Gastrocnemius medialis (tissue), 4 donors: Measurements from ENCODE around the gene BCL7A. TPM values are rescaled to one million over a fixed set of nuclear protein-coding genes. Genes with fewer than 3 reads are reported as not detected.
"Not testable (repeated sequence)": the region's sequence is repeated elsewhere in the genome, so short reads cannot be mapped to it uniquely, and the experiment has no call there.

Experiments used
- ATAC-seq, 2 donors: fragments of 150-250 bp; one replicate each; pipeline ENCODE4 v1.9.1; 2016
- DNase-seq, 2 donors: peaks; one replicate each; pipeline ENCODE4 v3.0.0-alpha.2; 2019
- H3K27ac ChIP-seq, 4 donors: fragments of 200-600 bp; sonication (generic); 1 replicate in 1 of 4; 2 replicates in 3 of 4; pipeline ENCODE4 v1.5.1; 2016 to 2018; ENCODE audit warnings: mild to moderate bottlenecking in 2 of 4, moderate library complexity in 1 of 4
- H3K27me3 ChIP-seq, 3 donors: fragments of 200-600 bp; sonication (generic) in 2 of 3; 1 replicate in 1 of 3; 2 replicates in 2 of 3; pipeline versions ENCODE4 v1.5.1 to v1.6.0; 2016 to 2019; ENCODE audit warnings: mild to moderate bottlenecking in 1 of 3, moderate library complexity in 1 of 3
- H3K36me3 ChIP-seq, 2 donors: fragments of 200-600 bp; sonication (generic) in 1 of 2; one replicate each; pipeline ENCODE4 v1.5.1; 2017 to 2018
- H3K4me1 ChIP-seq, 2 donors: fragments of 200-600 bp; sonication (generic) in 1 of 2; one replicate each; pipeline ENCODE4 v1.5.1; 2016 to 2017; ENCODE audit warnings: mild to moderate bottlenecking in 2 of 2
- H3K4me3 ChIP-seq, 4 donors: fragments of 200-600 bp; sonication (generic) in 3 of 4; 1 replicate in 1 of 4; 2 replicates in 3 of 4; pipeline ENCODE4 v1.5.1; 2016 to 2019; ENCODE audit warnings: mild to moderate bottlenecking in 2 of 4
- H3K9me3 ChIP-seq, 3 donors: fragments of 200-600 bp; sonication (generic) in 2 of 3; 1 replicate in 1 of 3; 2 replicates in 2 of 3; pipeline ENCODE4 v1.5.1; 2016 to 2019
- CTCF ChIP-seq, 5 experiments: fragments of 450-650 bp in 3 of 5; fragments of 200-600 bp in 2 of 5; sonication (generic) in 2 of 5; IDR thresholded peaks in 4 of 5; conservative IDR thresholded peaks in 1 of 5; 1 replicate in 4 of 5; 2 replicates in 1 of 5; pipeline ENCODE4 v1.5.1; 2016 to 2019; ENCODE audit warnings: antibody characterized with exemption in 5 of 5, mild to moderate bottlenecking in 3 of 5, moderate library complexity in 3 of 5
- POLR2A ChIP-seq, 2 donors: fragments of 450-650 bp; IDR thresholded peaks; one replicate each; pipeline ENCODE4 v1.6.1; 2017; ENCODE audit warnings: antibody characterized with exemption in 2 of 2, mild to moderate bottlenecking in 2 of 2, moderate library complexity in 2 of 2
- in situ Hi-C, 4 donors: fragments of 200-750 bp; cut with MboI; loops; one replicate each; pipeline versions ENCODE4 v1.15.0 to v1.8.0; 2017; ENCODE audit warnings: low sequenced_read_pairs in 4 of 4
- intact Hi-C: fragments of 100-400 bp; cut with DNase I; formaldehyde crosslinking; loops from one replicate; pipeline ENCODE4 v1.15.1; 2023; ENCODE audit warnings: low total_unique reads
- total RNA-seq, 4 donors: library from RNA; depleted of rRNA; stranded (reverse); fragments of >200 nt; gene quantifications; one replicate each; pipeline versions ENCODE4 v1.1.0 to v1.2.3, GENCODE V29; 2016

Gene BCL7A
- total RNA-seq, 4 donors from 2014 or later = 9.8 to 23.5 (median 13.7) TPM

- ATAC-seq = peak in 1 of 2 donors; percentile 7
- in situ Hi-C loops = loop anchor here (5.0 kb wide), 2 partner anchors 67 to 72 kb away; no protein-coding TSS in a partner anchor
- H3K27ac ChIP-seq = peak overlapping the region; percentile 34 to 94 (median 64)
These were observed 33.3 kb downstream of the BCL7A start for GRCh38 chr12:122054842-122055520.

GRCh38 chr12:122056406-122056805 is 34.7 kb downstream of the BCL7A start:
- peaks cover 26 to 27% of the 10 kb centered on the region in 2 donors for H3K4me1 ChIP-seq
- intact Hi-C loops, H3K27me3 ChIP-seq, H3K4me3 ChIP-seq, H3K36me3 ChIP-seq, ATAC-seq, H3K27ac ChIP-seq, H3K9me3 ChIP-seq, DNase-seq: not testable (repeated sequence)
- in situ Hi-C loops = loop anchor here (5.0 kb wide), 2 partner anchors 66 to 71 kb away; no protein-coding TSS in a partner anchor

More at GRCh38 chr12:122054842-122055520, 33.3 kb downstream of the BCL7A start:
- Histone ChIP-seq H3K27me3 (no peaks in the 10 kb centered on the region), H3K4me1 (peaks cover 38% of the 10 kb centered on the region in 2 donors), H3K9me3 (no peaks in the 10 kb centered on the region), H3K36me3 (peaks cover 0 to 5% of the 10 kb centered on the region in 2 donors), H3K4me3 (no peak overlapping the region)
- no peak for DNase-seq
- TF ChIP-seq CTCF (IDR thresholded peaks at IDR 0.05 in 4 of 5, conservative IDR thresholded peaks at IDR 0.05 in 1 of 5) = no peak
- TF ChIP-seq POLR2A (IDR thresholded peaks at IDR 0.05) = no peak
- intact Hi-C loops = loop anchor here (1.0 to 5.0 kb wide), 3 partner anchors 68 to 138 kb away; partner anchors contain the start of gene CFAP251

- ATAC-seq = no peak
- TF ChIP-seq POLR2A (IDR thresholded peaks at IDR 0.05) = no peak
- TF ChIP-seq CTCF (IDR thresholded peaks at IDR 0.05 in 4 of 5, conservative IDR thresholded peaks at IDR 0.05 in 1 of 5) = no peak
- in situ Hi-C loops = loop anchor here (5.0 kb wide), 2 partner anchors 65 to 70 kb away; no protein-coding TSS in a partner anchor
- H3K4me1 ChIP-seq = peaks cover 20% of the 10 kb centered on the region in 2 donors
- H3K36me3 ChIP-seq = peaks cover 0 to 5% of the 10 kb centered on the region in 2 donors
- H3K9me3 ChIP-seq = no peaks in the 10 kb centered on the region
- no peak overlapping the region for H3K4me3 ChIP-seq
- no peaks in the 10 kb centered on the region for H3K27me3 ChIP-seq
- no peak for DNase-seq
- intact Hi-C loops = no loop called here
- no peak overlapping the region for H3K27ac ChIP-seq
These were observed 35.5 kb downstream of the BCL7A start for GRCh38 chr12:122057007-122057735.

- ATAC-seq = no peak
- no peak for DNase-seq
- Histone ChIP-seq H3K27me3 (no peaks in the 10 kb centered on the region), H3K27ac (no peak overlapping the region), H3K4me3 (no peak overlapping the region), H3K36me3 (peaks cover 0 to 5% of the 10 kb centered on the region in 2 donors), H3K9me3 (no peaks in the 10 kb centered on the region), H3K4me1 (peaks cover 17 to 19% of the 10 kb centered on the region in 2 donors)
- intact Hi-C loops (no loop called here), in situ Hi-C loops (loop anchor here (5.0 kb wide), 2 partner anchors 65 to 70 kb away; no protein-coding TSS in a partner anchor)
- TF ChIP-seq CTCF (IDR thresholded peaks at IDR 0.05 in 4 of 5, conservative IDR thresholded peaks at IDR 0.05 in 1 of 5) = no peak
- no peak for TF ChIP-seq POLR2A (IDR thresholded peaks at IDR 0.05)
These were observed 36.1 kb downstream of the BCL7A start for GRCh38 chr12:122057769-122058168.
